Measurements from ENCODE around the gene DHRS11.

The DHRS11 gene

GRCh38 chr17:36631022-36631421, 39.3 kb downstream of the DHRS11 start:
- no peak for DNase-seq (ENCODE audit: low read depth, low spot score)
- H3K9ac ChIP-seq (ENCODE audit: insufficient read length): no peak overlapping the region
- H3K4me3 ChIP-seq: no peak overlapping the region
- TF ChIP-seq POLR2AphosphoS5 (IDR thresholded peaks at IDR 0.05; ENCODE audit: borderline replicate concordance, low read depth, low read length): no peak
- TF ChIP-seq EZH2 (IDR thresholded peaks at IDR 0.05): no peak
- TF ChIP-seq FOXP2 (optimal IDR thresholded peaks at IDR 0.05; ENCODE audit: control extremely low read depth, extremely low read length, insufficient read depth): no peak
- no peaks in the 10 kb centered on the region for H3K9me3 ChIP-seq (ENCODE audit: low read depth, low read length)
- no peak overlapping the region for H3K27ac ChIP-seq
- no peaks in the 10 kb centered on the region for H3K36me3 ChIP-seq (ENCODE audit: insufficient read depth, low read length)

GRCh38 chr17:36632916-36633771, 41.5 kb downstream of the DHRS11 start:
- Histone ChIP-seq H3K36me3 (ENCODE audit: insufficient read depth, low read length) (no peaks in the 10 kb centered on the region), H3K27ac (no peak overlapping the region), H3K9ac (ENCODE audit: insufficient read length) (no peak overlapping the region), H3K9me3 (ENCODE audit: low read depth, low read length) (no peaks in the 10 kb centered on the region), H3K4me3 (no peak overlapping the region; the same call in 1 of the 2 replicates)
- DNase-seq (ENCODE audit: low read depth, low spot score): no peak
- TF ChIP-seq FOXP2 (optimal IDR thresholded peaks at IDR 0.05; ENCODE audit: control extremely low read depth, extremely low read length, insufficient read depth) (no peak), POLR2AphosphoS5 (IDR thresholded peaks at IDR 0.05; ENCODE audit: borderline replicate concordance, low read depth, low read length) (no peak)

- Histone ChIP-seq H3K27ac (no peak overlapping the region), H3K4me3 (no peak overlapping the region), H3K9me3 (ENCODE audit: low read depth, low read length) (no peaks in the 10 kb centered on the region), H3K9ac (ENCODE audit: insufficient read length) (no peak overlapping the region), H3K36me3 (ENCODE audit: insufficient read depth, low read length) (no peaks in the 10 kb centered on the region)
- no peak for DNase-seq (ENCODE audit: low read depth, low spot score)
- no peak for TF ChIP-seq POLR2AphosphoS5 (IDR thresholded peaks at IDR 0.05; ENCODE audit: borderline replicate concordance, low read depth, low read length)
- no peak for TF ChIP-seq EZH2 (IDR thresholded peaks at IDR 0.05)
- no peak for TF ChIP-seq FOXP2 (optimal IDR thresholded peaks at IDR 0.05; ENCODE audit: control extremely low read depth, extremely low read length, insufficient read depth)
These were observed 48.7 kb downstream of the DHRS11 start for GRCh38 chr17:36640346-36640745.

DNA sequence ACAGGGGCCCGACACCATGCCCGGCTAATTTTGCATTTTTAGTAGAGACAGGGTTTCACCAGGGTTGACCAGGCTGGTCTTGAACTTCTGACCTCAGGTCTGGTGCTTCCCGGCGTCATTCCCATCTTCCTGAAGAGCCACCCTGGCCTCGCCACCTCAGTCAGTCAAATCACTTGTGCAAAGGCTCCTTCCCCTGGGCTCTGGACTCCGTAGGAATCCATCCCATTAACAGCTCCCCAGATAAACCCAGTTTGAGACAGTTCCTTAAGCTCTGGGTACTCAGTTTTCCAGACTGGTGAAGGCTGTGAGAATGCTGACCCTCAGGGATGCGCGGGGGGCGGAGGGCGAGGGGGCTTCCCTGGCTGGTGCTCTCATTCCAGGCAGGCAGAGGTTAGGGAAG, 49.2 kb downstream of the DHRS11 start:
- no peak for DNase-seq (ENCODE audit: low read depth, low spot score)
- no peak overlapping the region for H3K4me3 ChIP-seq
- H3K9ac ChIP-seq (ENCODE audit: insufficient read length): no peak overlapping the region
- no peaks in the 10 kb centered on the region for H3K36me3 ChIP-seq (ENCODE audit: insufficient read depth, low read length)
- TF ChIP-seq POLR2AphosphoS5 (IDR thresholded peaks at IDR 0.05; ENCODE audit: borderline replicate concordance, low read depth, low read length): no peak
- no peak for TF ChIP-seq FOXP2 (optimal IDR thresholded peaks at IDR 0.05; ENCODE audit: control extremely low read depth, extremely low read length, insufficient read depth)
- no peak for TF ChIP-seq EZH2 (IDR thresholded peaks at IDR 0.05)
- no peak overlapping the region for H3K27ac ChIP-seq
- no peaks in the 10 kb centered on the region for H3K9me3 ChIP-seq (ENCODE audit: low read depth, low read length)

GRCh38 chr17:36641331-36641876, 49.7 kb downstream of the DHRS11 start:
- Histone ChIP-seq H3K9me3 (ENCODE audit: low read depth, low read length) (no peaks in the 10 kb centered on the region), H3K36me3 (ENCODE audit: insufficient read depth, low read length) (no peaks in the 10 kb centered on the region), H3K9ac (ENCODE audit: insufficient read length) (no peak overlapping the region), H3K4me3 (peak overlapping the region; percentile 69; the same call in 1 of the 2 replicates), H3K27ac (no peak overlapping the region)
- DNase-seq (ENCODE audit: low read depth, low spot score): no peak
- TF ChIP-seq POLR2AphosphoS5 (IDR thresholded peaks at IDR 0.05; ENCODE audit: borderline replicate concordance, low read depth, low read length) (no peak), FOXP2 (optimal IDR thresholded peaks at IDR 0.05; ENCODE audit: control extremely low read depth, extremely low read length, insufficient read depth) (no peak), EZH2 (IDR thresholded peaks at IDR 0.05) (no peak)

DNA sequence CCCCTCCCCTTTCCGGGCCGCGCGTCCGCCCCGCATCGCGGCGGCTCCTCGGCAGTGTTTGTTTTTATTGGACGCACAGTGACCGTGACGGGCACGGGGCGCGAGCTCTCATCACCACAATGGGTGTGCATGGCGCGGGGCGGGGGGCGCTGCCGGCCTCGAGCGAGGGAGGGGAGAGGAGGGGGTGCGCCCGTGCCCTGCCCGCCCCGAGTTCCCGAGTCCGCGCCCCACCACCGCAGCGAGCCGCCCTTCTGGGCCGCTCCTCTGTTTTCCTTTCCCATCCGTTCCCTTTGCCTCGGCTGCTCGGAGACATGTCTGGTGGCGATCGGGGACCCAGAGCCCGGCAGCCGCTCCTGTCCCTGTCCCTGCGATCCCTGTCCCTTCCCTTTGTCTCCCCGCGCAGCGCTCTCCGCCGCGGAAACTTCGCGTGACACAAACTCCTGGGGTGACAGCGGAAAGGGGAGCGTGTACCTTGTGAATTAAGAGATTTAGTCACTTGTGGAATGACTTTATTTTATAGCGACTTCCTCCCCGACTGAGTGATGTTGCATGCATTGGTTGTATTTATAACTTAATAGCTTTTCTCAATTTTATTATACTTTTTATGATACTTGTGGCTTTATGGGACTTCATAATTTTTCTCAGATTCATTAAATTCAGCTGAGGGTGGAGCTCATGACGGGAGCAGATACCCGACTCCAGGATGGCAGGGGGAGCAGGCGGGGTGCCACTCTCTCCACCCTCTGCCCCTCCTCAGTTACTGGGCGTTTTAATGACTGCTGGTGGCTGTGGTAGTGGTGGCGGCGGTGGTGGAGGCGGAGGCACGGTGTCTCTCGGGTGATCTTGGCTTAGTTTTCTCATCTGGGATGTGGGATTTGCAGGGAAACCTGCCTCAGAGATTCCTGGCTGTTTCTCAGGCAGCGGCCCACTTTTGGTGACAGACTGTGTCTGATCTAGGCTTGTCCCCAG, 50.5 kb downstream of the DHRS11 start:
- H3K9me3 ChIP-seq (ENCODE audit: low read depth, low read length): no peaks in the 10 kb centered on the region
- TF ChIP-seq EZH2 (IDR thresholded peaks at IDR 0.05) (peak; percentile 93), POLR2AphosphoS5 (IDR thresholded peaks at IDR 0.05; ENCODE audit: borderline replicate concordance, low read depth, low read length) (no peak)
- H3K9ac ChIP-seq (ENCODE audit: insufficient read length): no peak overlapping the region
- H3K36me3 ChIP-seq (ENCODE audit: insufficient read depth, low read length): no peaks in the 10 kb centered on the region
- peak overlapping the region; percentile 69 for H3K4me3 ChIP-seq
- no peak overlapping the region for H3K27ac ChIP-seq
- no peak for DNase-seq (ENCODE audit: low read depth, low spot score)

DNA sequence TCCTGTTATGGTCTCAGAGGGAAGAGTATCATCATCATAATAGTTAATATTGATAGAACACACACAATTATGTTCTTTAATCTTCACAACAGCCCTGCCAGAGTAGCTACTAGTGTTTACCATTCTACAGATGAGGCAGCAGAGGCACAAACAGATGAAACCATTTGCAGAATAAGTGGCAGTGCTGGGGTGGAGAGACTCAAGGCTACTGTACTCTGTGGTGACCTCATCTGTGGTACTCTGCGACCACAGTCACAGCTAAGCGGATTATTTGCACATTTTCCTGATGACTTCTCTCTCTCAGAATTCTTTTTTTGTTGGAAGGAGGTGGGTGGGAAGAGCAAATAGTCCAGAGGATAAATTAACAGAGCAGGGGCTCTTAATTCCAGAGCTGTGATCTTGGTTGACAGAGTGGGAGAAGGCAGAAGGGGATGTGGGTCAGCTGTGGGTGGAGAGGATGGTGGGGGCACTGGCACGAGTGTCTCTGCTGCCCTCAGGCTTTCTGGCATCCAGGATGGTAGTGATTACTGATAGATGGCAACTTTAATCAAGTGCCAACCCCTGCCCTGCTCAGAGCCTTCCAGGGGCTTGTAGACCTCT, 51.5 kb downstream of the DHRS11 start:
- no peak overlapping the region for H3K9ac ChIP-seq (ENCODE audit: insufficient read length)

More for the DNA sequence above, 51.5 kb downstream of the DHRS11 start:
- Histone ChIP-seq H3K36me3 (ENCODE audit: insufficient read depth, low read length) (no peaks in the 10 kb centered on the region), H3K27ac (no peak overlapping the region), H3K4me3 (no peak overlapping the region), H3K9me3 (ENCODE audit: low read depth, low read length) (no peaks in the 10 kb centered on the region)
- no peak for DNase-seq (ENCODE audit: low read depth, low spot score)
- TF ChIP-seq FOXP2 (optimal IDR thresholded peaks at IDR 0.05; ENCODE audit: control extremely low read depth, extremely low read length, insufficient read depth) (no peak), EZH2 (IDR thresholded peaks at IDR 0.05) (no peak), POLR2AphosphoS5 (IDR thresholded peaks at IDR 0.05; ENCODE audit: borderline replicate concordance, low read depth, low read length) (no peak)

All from SK-N-MC (cell line).